Rectal smooth muscle tissue (tissue), 1 donor: ENCODE measurements around the gene TTC9B.

Experiments
- H3K27ac ChIP-seq: one replicate; pipeline ENCODE4 v1.7.0; 2013; ENCODE audit warnings: low read depth, low read length, inconsistent platforms
- H3K27me3 ChIP-seq: one replicate; pipeline ENCODE4 v1.7.0; 2013; ENCODE audit warnings: low read length; ENCODE audit not compliant: control insufficient read depth, insufficient read depth
- H3K36me3 ChIP-seq: one replicate; pipeline ENCODE4 v1.7.0; 2013; ENCODE audit warnings: low read length; ENCODE audit not compliant: control insufficient read depth, insufficient read depth
- H3K4me1 ChIP-seq: one replicate; pipeline ENCODE4 v1.7.0; 2013; ENCODE audit warnings: low read length; ENCODE audit not compliant: control insufficient read depth, insufficient read depth
- H3K4me3 ChIP-seq: one replicate; pipeline ENCODE4 v1.7.0; 2013; ENCODE audit warnings: low read length
- H3K9ac ChIP-seq: one replicate; pipeline ENCODE4 v1.7.0; 2013; ENCODE audit warnings: low read length

Gene TTC9B

DNA sequence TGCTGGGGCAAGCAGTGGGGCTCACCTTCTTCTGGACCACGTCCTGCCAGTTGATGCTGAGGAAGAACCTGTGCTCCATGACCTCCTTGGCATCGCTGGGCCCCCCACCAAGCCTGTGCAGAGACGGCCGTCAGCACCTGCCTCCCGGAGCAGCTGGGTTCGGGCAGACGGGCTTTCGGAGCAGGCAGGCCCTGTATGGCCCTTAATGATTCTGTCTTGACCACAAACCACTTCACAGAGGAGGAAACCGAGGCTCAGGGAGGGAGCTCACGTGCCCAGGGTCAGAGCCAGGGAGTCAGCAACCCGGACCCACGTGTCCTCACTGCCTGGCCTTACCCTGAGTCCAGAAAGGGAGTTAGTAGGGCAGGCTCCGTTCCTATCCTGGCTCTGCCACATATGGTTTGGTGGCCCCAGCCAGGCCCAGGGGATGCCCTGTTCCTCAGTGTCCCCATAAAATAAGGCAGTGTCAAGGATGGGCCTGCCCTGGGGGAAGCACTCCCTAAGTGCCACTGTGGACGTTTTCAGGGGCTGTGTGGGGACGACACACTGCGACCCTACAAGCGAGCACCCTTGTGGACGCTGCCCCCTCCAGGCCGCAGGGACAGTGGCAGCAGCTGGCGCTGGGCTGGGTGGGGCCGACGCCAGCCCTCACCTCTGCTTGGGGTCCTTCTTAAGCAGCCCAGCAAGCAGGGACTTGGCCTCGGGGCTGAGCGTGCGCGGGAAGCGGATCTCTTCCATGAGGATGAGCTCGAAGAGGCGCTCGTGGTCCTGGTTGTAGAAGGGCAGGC lies 17.2 kb upstream of the TTC9B start:
- Histone ChIP-seq H3K4me3 (no peak overlapping the region), H3K4me1 (no peaks in the 10 kb centered on the region), H3K9ac (no peak overlapping the region), H3K27me3 (no peaks in the 10 kb centered on the region), H3K36me3 (peaks cover 32% of the 10 kb centered on the region), H3K27ac (no peak overlapping the region)

DNA sequence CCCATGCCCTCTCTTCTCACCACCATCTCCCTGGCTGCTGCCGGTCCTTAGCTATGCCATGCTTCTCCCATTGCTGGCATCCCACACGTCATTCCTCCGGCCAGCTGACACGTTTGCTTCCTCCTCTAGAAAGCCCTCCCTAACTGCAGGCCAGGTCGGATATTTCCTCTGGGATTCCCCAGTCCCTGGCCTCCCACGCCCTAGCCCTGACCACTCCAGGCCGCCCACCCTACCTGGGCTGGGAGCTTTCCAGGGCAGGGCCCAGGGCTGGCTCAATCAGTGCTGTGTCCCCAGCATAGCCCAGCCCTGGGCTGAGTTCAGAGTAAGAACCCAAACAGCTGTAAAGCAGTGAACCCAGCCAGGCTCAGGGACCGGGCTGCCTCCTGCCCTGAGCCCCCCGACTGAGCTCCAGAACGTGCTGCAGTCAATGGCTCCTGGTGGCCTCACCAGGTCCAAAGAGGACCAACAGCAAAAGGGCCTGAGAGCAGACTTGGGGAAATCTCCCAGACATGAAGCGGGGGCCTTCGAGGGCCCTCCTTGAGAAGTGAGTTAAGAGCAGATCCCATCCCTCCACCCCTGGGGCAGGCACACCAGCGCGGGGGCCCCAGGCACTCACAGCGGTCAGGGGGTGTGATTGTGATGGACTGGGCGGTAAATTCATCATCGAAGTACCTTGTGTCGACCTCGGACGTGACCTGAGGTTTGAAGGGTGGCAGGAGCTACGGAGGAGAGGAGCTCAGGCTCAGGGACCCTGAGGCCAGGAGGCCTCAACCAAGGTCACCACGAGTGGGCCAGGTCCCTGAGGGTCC lies 16.4 kb upstream of the TTC9B start:
- peaks cover 25% of the 10 kb centered on the region for H3K36me3 ChIP-seq
- no peaks in the 10 kb centered on the region for H3K4me1 ChIP-seq
- H3K27ac ChIP-seq, result no peak overlapping the region

DNA sequence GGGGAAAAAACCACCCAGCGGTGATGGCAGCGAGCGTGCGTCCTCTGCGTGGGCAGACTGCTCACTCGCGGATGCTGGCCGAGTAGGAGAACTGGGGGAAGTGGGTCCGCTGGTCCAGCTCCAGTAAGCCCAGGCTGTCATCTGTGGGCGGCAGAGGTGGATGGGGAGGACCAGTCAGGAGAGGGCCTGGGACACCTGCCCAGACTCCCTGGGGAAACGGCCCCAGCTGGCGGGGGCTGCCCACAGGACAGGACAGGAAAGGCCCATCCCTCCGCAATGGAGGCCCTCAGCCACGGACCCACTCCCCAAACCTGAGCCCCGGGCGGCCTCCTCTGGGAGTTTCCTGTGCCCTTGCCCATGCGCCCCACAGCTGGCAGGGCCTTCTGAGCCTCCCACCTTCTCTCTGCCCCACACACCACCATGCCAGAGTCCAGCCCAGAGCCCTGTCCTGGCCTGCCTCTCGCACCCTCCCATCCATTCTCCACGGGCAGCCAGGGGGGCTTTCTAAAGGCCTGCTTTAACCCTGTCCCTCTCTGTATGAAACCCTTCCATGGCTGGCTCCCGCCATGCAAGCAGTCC lies 15.7 kb upstream of the TTC9B start:
- H3K36me3 ChIP-seq, result peaks cover 24% of the 10 kb centered on the region
- no peak overlapping the region for H3K9ac ChIP-seq
- no peaks in the 10 kb centered on the region for H3K27me3 ChIP-seq
- no peak overlapping the region for H3K27ac ChIP-seq
- no peaks in the 10 kb centered on the region for H3K4me1 ChIP-seq
- no peak overlapping the region for H3K4me3 ChIP-seq

More for the DNA sequence above, 16.4 kb upstream of the TTC9B start:
- H3K9ac ChIP-seq, result no peak overlapping the region
- H3K27me3 ChIP-seq, result no peaks in the 10 kb centered on the region
- no peak overlapping the region for H3K4me3 ChIP-seq

DNA sequence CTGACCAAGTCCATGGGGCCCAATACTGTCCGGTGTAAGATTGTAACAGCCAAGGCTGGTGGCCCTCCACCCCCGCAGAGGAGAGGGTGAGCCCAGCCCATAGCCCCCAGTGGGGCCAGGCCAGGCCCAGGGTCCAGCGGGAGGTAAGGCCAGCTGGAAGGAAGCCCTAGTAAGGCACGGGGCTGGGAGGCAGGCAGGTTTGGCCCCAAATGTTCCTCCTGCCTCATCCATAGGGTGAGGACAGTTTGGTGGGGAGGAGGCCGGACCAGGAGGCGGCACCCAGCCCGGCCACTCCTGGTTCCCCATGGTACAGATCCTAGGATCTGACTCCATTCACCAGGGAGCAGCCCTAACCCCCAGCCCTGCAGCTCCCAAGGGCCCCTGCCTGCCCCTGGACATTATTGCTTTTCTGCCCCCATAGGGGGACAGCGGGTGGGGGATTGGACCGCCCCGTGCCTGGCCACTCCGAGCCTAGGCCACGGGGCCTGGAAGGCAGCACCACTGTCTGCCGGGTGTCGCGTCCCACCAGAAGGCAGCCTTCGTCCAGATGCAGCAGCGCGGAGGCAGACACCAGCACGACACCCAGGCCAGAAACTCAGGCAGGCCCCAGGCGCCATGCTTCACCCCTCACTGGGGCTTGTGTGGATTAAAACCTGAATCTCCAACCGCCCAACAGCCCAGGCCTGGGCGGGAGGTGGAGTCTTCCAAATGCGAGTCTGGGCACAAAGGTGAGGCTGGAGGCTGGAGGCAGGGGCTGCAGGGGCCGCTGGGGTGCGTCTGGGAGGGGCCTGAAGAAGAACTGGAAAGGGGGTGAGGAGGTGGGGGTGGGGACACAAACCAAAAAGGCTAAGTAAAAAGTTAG lies 15.0 kb upstream of the TTC9B start:
- H3K4me1 ChIP-seq, result no peaks in the 10 kb centered on the region
- no peak overlapping the region for H3K27ac ChIP-seq
- no peak overlapping the region for H3K9ac ChIP-seq
- peaks cover 19% of the 10 kb centered on the region for H3K36me3 ChIP-seq
- no peaks in the 10 kb centered on the region for H3K27me3 ChIP-seq
- no peak overlapping the region for H3K4me3 ChIP-seq

DNA sequence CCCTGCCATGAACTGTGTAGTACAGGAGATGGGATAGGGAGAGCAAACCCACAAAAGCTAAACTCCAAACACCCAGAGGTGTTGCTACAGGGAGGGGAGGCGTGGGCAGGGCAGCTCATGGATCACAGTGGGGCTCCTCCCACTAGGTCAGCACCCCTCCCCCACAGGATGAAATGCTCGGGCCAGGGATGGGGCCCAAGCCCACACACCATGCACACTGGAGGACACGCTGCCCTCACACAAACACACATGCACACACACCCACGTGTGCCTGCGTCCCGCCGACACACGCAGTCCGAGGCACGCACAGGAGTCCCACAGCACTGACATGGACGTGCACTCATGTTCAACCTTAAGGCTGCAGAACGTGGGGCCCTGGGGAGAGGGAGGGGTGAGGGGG lies 14.3 kb upstream of the TTC9B start:
- Histone ChIP-seq H3K4me3 (no peak overlapping the region), H3K4me1 (no peaks in the 10 kb centered on the region), H3K27me3 (no peaks in the 10 kb centered on the region), H3K9ac (no peak overlapping the region), H3K36me3 (peaks cover 17% of the 10 kb centered on the region), H3K27ac (no peak overlapping the region)

DNA sequence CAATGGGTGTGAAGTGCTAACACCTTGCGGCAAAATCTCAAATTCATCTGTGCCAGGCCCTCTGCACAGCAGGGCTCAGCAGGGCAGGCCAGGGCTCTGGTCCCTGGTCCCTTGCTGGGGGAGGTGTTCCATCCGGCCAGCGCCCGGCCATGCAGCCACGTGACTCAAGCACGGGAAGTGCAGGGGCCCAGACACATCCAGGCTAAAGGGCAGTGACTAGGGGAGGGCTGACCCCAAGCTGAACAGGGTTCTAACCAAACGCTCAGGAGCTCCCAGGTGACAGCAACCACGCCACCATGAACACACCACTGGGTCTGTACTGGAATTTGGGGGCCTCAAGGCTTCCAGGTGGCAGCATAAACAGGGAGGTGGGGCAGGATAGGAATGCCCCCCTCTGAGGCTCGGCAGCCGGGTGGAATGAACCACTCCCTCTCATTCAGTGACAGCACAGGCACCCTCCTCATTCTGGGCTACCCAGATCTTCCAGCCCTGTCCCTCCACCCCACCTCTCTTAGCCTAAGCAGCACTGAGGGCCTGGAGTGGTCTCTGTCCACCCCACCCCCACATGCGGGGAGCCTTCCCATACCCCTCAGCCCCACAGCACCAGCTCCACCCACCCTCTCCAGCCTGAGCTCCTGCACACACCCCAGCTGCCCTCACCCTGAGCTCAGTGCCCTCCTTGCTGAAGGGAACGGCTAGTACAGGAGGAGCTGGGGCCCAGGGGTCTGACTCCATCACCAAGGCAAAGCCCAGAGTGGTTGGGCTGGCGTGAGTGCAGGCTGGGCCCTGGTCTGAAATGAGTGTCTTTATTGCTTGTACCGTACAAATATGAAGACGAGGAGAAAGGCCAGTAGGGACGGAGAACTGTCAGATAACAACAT lies 13.6 kb upstream of the TTC9B start:
- Histone ChIP-seq H3K27me3 (no peaks in the 10 kb centered on the region), H3K36me3 (peaks cover 14% of the 10 kb centered on the region), H3K4me3 (no peak overlapping the region), H3K4me1 (no peaks in the 10 kb centered on the region), H3K9ac (no peak overlapping the region), H3K27ac (no peak overlapping the region)

DNA sequence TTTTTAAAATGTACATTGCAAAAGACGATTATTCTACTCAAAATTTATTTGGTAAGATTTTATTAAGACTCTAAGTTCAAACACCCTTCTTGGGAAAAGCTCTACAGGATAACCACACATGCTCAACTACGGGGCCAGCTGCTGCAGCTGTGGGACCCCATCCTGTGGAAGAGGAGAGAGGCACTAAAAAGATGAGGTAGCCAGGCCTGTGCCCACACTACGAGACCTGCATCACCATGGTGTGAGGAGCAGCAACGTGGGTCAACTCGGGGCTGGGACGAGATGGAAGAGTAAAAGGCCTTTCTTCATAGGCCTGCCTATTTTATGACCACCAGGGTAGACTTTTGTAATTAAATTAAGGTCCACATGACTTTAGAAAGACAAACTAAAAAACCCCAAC lies 12.9 kb upstream of the TTC9B start:
- Histone ChIP-seq H3K36me3 (peaks cover 14% of the 10 kb centered on the region), H3K27ac (no peak overlapping the region), H3K9ac (no peak overlapping the region), H3K4me1 (peaks cover 2% of the 10 kb centered on the region), H3K4me3 (no peak overlapping the region), H3K27me3 (peaks cover under 1% of the 10 kb centered on the region)

DNA sequence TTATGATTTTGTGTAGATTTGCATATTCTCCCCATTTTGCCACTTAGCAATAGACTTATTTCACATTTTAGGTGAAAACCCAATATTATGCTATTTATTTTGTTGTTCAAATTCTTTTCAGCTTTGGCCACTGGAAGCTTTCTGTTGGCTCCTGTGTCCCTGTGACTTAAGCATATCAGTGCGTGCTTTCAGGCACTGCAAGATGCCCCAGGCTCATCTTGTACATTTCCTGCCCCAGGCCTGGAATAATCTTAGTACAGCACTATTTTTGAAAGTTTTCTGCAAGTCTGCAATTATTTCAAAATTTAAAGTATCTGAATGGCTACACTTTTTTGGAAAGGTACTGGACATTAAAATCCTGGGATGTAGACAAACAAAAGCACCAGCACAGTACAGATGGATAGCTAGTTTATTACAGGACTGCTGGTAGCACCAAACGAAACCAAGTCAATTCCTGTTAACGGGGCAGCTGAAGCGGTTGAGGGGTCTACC lies 11.8 kb upstream of the TTC9B start:
- H3K9ac ChIP-seq, result no peak overlapping the region
- no peak overlapping the region for H3K4me3 ChIP-seq
- H3K27ac ChIP-seq, result no peak overlapping the region
- peaks cover 2% of the 10 kb centered on the region for H3K4me1 ChIP-seq
- H3K27me3 ChIP-seq, result peaks cover 10% of the 10 kb centered on the region
- peaks cover 4% of the 10 kb centered on the region for H3K36me3 ChIP-seq

DNA sequence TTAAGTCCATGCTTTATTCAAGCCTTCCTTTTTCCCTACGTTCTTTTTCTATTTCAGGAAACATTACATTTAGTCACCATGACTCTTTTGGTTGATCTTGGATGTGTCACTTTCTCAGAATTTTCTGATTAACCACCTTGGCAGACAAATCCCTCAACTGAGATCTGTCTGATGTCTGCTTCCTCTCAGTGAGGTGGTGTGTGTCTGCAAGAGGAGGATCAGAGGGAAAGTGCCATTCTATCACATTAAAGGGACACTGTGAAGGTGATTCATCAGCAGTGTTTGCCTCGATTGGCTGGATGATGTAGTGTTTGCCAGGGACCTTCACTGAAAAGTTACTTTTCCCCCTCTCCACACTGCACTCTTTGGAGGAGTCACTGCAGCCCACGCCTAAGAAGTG lies 11.3 kb upstream of the TTC9B start:
- no peak overlapping the region for H3K4me3 ChIP-seq
- peaks cover 3% of the 10 kb centered on the region for H3K36me3 ChIP-seq
- peaks cover 2% of the 10 kb centered on the region for H3K4me1 ChIP-seq
- no peak overlapping the region for H3K27ac ChIP-seq
- H3K9ac ChIP-seq, result no peak overlapping the region
- H3K27me3 ChIP-seq, result peaks cover 10% of the 10 kb centered on the region

DNA sequence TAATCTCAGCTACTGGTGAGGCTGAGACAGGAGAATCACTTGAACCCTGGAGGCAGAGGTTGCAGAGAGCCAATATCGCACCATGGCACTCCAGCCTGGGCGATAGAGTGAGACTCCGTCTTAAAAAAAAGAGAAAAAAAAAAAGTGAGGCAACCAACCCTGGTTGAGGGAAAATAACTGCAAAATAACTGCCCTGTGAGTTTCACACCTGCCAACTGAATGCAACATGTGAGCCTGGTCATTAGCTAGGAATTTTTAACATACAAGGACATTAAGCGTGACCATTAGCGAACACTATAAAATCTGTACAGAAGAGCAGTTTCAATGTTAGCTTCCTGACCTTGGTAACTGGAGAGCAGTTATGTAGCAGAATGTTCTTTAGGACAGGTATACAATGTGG lies 10.7 kb upstream of the TTC9B start:
- Histone ChIP-seq H3K27ac (no peak overlapping the region), H3K27me3 (peaks cover 10% of the 10 kb centered on the region), H3K9ac (no peak overlapping the region), H3K4me3 (no peak overlapping the region), H3K4me1 (peaks cover 2% of the 10 kb centered on the region), H3K36me3 (peaks cover 3% of the 10 kb centered on the region)

DNA sequence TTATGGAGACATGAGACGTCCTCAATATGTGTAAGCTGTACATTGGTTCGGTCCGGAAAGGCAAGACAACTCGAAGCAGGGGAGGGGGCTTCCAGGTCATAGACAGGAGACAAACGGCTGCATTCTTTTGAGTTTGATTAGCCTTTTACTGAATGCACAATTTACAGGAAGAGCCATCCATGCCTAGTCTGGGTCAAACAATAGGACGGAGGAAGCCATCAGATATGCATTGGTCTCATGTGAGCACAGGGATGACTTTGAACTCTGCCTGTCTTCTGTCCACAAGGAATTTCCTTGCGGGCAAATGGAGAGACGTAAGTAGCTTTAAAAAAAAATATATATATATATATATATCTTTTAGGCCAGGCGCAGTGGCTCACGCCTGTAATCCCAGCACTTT lies 10.2 kb upstream of the TTC9B start:
- Histone ChIP-seq H3K27me3 (peaks cover 10% of the 10 kb centered on the region), H3K4me3 (no peak overlapping the region), H3K27ac (no peak overlapping the region), H3K9ac (no peak overlapping the region), H3K36me3 (no peaks in the 10 kb centered on the region), H3K4me1 (peaks cover 2% of the 10 kb centered on the region)
